Liver (tissue), 3 donors: ENCODE measurements around the gene CYFIP1.

Experiments
- CTCF ChIP-seq: fragments of 150-350 bp; IDR thresholded peaks from 2 replicates; pipeline ENCODE4 v1.5.1; 2017; ENCODE audit warnings: improper control_type of control experiment, low read depth, low read length; ENCODE audit not compliant: missing input control
- EGR1 ChIP-seq, 2 donors: IDR thresholded peaks; 2 replicates each; pipeline ENCODE4 v1.6.1; 2016 to 2018; ENCODE audit warnings: antibody characterized with exemption in 2 of 2, low read depth in 2 of 2
- GABPA ChIP-seq, 2 donors: IDR thresholded peaks in 1 of 2; conservative IDR thresholded peaks in 1 of 2; 2 replicates each; pipeline ENCODE4 v1.6.1; 2016; ENCODE audit warnings: antibody characterized with exemption in 2 of 2, mild to moderate bottlenecking in 1 of 2, moderate library complexity in 1 of 2
- JUND ChIP-seq, 2 donors: IDR thresholded peaks; 2 replicates each; pipeline ENCODE4 v1.6.1; 2016; ENCODE audit warnings: antibody characterized with exemption in 2 of 2
- SP1 ChIP-seq: IDR thresholded peaks from 2 replicates; pipeline ENCODE4 v1.6.1; 2018; ENCODE audit warnings: antibody characterized with exemption, mild to moderate bottlenecking
- TAF1 ChIP-seq: conservative IDR thresholded peaks from 2 replicates; pipeline ENCODE4 v1.6.1; 2016; ENCODE audit warnings: antibody characterized with exemption, mild to moderate bottlenecking
- donor health status: healthy.
- donor health status: healthy.

GRCh38 chr15:22959321-22960101, 20.7 kb downstream of the CYFIP1 start:
- TF ChIP-seq EGR1 (IDR thresholded peaks at IDR 0.05; ENCODE audit: low read depth in 2 of 2) (no peak), TAF1 (no peak), CTCF (no peak), GABPA (IDR thresholded peaks at IDR 0.05 in 1 of 2, conservative IDR thresholded peaks at IDR 0.05 in 1 of 2) (no peak), SP1 (no peak), JUND (IDR thresholded peaks at IDR 0.05) (no peak)
